Skin epidermis (tissue), 12 donors: ENCODE data around the gene ADD1.
A peak's percentile ranks its signal among the peaks of the same experiment; 100 is the strongest.

Experiments
- H3K27ac ChIP-seq, 21 experiments: fragments of 200-600 bp; sonication (generic) in 11 of 21; one replicate each; pipeline ENCODE4 v1.5.0; 2020; ENCODE audit warnings: mild to moderate bottlenecking in 3 of 21, inconsistent platforms in 2 of 21, moderate library complexity in 2 of 21
- H3K4me3 ChIP-seq, 7 experiments: fragments of 200-600 bp; sonication (generic) in 2 of 7; one replicate each; pipeline ENCODE4 v1.5.0; 2020; ENCODE audit warnings: inconsistent platforms in 2 of 7, mild to moderate bottlenecking in 2 of 7, moderate library complexity in 1 of 7

Gene ADD1

GRCh38 chr4:2843263-2843940 lies at the start of gene ADD1:
Gene ADD1, plus strand, starts transcription at chr4:2843844. Its CDS starts 32,072 bp downstream, at chr4:2875916.
- peak within 1 kb of the TSS; percentile 51 to 91 (median 81) for H3K4me3 ChIP-seq
- peak within 1 kb of the TSS; percentile 86 to 99 (median 95) for H3K27ac ChIP-seq

- Histone ChIP-seq H3K27ac (peak overlapping the region in 20 of 21 experiments; percentile 23 to 96 (median 92)), H3K4me3 (peak overlapping the region; percentile 56 to 87 (median 81))
These were observed 49.0 kb upstream of the ADD1 start for GRCh38 chr4:2794486-2795299.

GRCh38 chr4:2795300-2795892 lies 48.2 kb upstream of the ADD1 start:
- Histone ChIP-seq H3K4me3 (peak overlapping the region in 4 of 7 experiments; percentile 2 to 87 (median 70)), H3K27ac (peak overlapping the region in 19 of 21 experiments; percentile 23 to 96 (median 92))

- Histone ChIP-seq H3K27ac (peak overlapping the region in 20 of 21 experiments; percentile 36 to 96 (median 92)), H3K4me3 (peak overlapping the region in 1 of 7 experiments; percentile 56)
These were observed 47.5 kb upstream of the ADD1 start for GRCh38 chr4:2795893-2796848.

GRCh38 chr4:2796849-2797544 lies 46.6 kb upstream of the ADD1 start:
- peak overlapping the region; percentile 19 to 96 (median 92) for H3K27ac ChIP-seq
- peak overlapping the region in 1 of 7 experiments; percentile 30 for H3K4me3 ChIP-seq

GRCh38 chr4:2797545-2798305 lies 45.9 kb upstream of the ADD1 start:
- H3K27ac ChIP-seq, result peak overlapping the region; percentile 19 to 96 (median 92)
- H3K4me3 ChIP-seq, result peak overlapping the region in 4 of 7 experiments; percentile 1 to 37 (median 24)

- peak overlapping the region; percentile 17 to 37 (median 24) for H3K4me3 ChIP-seq
- peak overlapping the region; percentile 32 to 96 (median 92) for H3K27ac ChIP-seq
These were observed 45.0 kb upstream of the ADD1 start for GRCh38 chr4:2798399-2799223.

- peak overlapping the region; percentile 17 to 37 (median 24) for H3K4me3 ChIP-seq
These were observed 44.3 kb upstream of the ADD1 start for GRCh38 chr4:2799224-2799911.

GRCh38 chr4:2799971-2800690 lies 43.5 kb upstream of the ADD1 start:
- H3K27ac ChIP-seq, result peak overlapping the region; percentile 42 to 96 (median 92)
- H3K4me3 ChIP-seq, result peak overlapping the region; percentile 17 to 37 (median 24)

More at GRCh38 chr4:2799224-2799911, 44.3 kb upstream of the ADD1 start:
- H3K27ac ChIP-seq, result peak overlapping the region; percentile 32 to 96 (median 92)

- Histone ChIP-seq H3K4me3 (peak overlapping the region; percentile 4 to 37 (median 24)), H3K27ac (peak overlapping the region; percentile 42 to 96 (median 92))
These were observed 42.7 kb upstream of the ADD1 start for GRCh38 chr4:2800691-2801596.

- Histone ChIP-seq H3K27ac (peak overlapping the region in 20 of 21 experiments; percentile 4 to 82 (median 54)), H3K4me3 (no peak overlapping the region)
These were observed 40.8 kb upstream of the ADD1 start for GRCh38 chr4:2802618-2803531.

GRCh38 chr4:2803624-2804448 lies 39.8 kb upstream of the ADD1 start:
- H3K4me3 ChIP-seq, result no peak overlapping the region
- H3K27ac ChIP-seq, result peak overlapping the region in 20 of 21 experiments; percentile 16 to 82 (median 66)
